GM21515 (cell line): ENCODE data around the gene MITF.
A peak's percentile ranks its signal among the peaks of the same experiment; 100 is the strongest.

Experiments
- ATAC-seq: cut with Tn5 transposase; IDR thresholded peaks from one replicate; pipeline ENCODE4 v1.9.1; 2021; ENCODE audit not compliant: unreplicated experiment

MITF gene

DNA sequence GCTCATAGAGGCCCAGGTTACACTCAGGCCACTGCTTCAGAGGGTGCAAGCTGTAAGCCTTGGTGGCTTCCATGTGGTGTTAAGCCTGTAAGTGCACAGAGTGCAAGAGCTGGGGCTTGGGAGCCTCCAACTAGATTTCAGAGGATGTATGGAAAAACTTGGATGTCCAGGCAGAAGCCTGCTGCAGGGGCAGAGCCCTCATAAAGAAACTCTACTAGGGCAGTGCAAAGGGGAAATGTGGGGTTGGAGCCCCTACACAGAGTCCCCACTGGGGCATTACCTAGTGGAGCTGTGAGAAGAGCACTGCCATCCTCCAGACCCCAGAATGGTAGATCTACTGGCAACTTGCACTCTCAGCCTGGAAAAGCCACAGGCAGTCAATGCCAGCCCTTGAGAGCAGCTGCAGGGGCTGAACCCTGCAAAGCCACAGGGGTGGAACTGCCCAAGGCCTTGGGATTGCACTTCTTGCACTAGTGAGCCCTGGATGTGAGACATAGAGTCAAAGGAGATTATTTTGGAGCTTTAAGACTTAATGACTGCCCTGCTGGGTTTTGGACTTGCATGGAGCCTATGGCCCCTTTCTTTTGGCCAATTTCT lies 14.0 kb downstream of the MITF start:
- ATAC-seq: no peak

GRCh38 chr3:69755795-69756194 lies 16.5 kb downstream of the MITF start:
- no peak for ATAC-seq

DNA sequence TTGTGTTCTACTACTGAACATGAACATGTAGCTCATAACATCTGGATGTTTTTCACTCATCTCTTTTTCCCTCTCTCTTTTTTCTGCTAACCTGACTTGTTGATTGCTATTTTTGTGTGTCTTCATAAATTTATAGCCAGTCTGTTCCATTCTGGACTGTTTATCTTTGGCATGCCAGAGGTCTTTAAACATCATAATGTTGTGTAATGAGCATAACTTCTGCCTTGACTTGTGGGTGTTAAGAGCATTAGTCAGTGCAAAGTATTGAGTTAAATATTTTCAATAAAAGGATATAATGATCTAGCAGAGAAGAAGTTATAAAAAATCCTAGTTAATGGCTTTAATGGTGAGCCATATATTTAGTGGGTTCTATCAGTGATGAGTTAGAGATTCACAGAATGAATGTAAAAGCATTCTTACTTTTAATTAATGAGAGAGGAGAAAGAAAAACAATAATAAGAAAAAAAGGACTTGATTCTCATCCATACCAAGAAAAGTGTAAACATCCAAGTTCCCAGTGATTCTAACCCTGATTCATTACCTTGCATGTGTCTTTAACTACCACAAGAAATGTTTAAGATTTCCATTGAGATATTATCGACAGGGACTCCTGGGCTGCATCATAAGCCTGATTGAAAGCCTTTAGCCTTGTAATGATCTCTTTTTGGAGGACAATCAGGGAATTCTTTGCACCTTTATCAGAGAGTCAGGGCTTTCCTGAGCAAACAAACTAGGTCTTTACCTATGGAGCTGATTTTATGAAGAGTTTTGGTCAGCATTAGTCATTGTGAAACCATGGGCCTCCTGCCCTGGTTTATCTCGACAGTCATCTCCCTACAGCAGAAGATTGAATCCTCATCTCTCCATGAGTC lies 22.9 kb downstream of the MITF start:
- ATAC-seq: peak; percentile 77

GRCh38 chr3:69762768-69763229 lies 23.5 kb downstream of the MITF start:
- ATAC-seq: no peak

DNA sequence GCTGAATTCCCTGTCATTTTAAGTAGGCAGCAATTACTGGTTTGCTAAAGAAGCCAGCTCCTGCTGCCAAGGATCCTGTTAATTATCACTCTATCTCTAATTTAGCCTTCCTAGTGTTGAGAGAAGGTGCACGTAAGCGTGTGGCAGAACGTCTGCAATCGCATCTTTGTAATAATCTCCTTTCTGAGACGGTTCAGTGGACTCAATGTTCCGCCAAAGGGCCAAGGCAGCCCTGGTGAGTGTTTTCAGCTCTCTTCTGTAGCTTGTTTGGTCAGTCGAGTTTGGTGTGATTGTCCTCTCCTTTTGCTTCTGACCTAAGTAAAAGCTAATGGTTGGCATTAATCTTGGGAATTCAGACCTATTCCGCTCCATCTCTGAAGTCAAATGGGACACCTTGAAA lies 24.2 kb downstream of the MITF start:
- ATAC-seq: no peak

- no peak for ATAC-seq
These were observed 25.0 kb downstream of the MITF start for GRCh38 chr3:69764121-69764741.

DNA sequence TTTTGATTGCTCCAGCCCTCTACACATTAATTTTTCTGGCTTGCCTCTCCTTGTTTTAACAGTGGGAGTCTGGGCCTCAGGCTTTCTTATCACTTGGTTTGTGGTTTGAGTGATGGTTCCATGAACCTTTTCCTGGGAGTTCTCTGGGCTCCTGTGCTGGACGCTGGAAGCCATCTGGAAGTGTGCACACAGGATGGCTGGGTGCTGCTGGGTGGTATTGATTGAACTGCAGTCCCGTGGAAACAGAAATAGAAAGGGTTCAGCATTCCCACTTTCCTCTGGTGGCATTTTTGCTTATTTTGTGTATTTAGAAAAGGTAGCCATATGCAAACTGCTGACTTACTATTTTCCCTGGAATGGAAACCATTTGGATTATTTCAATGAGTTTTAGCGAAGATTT lies 25.6 kb downstream of the MITF start:
- ATAC-seq: no peak

DNA sequence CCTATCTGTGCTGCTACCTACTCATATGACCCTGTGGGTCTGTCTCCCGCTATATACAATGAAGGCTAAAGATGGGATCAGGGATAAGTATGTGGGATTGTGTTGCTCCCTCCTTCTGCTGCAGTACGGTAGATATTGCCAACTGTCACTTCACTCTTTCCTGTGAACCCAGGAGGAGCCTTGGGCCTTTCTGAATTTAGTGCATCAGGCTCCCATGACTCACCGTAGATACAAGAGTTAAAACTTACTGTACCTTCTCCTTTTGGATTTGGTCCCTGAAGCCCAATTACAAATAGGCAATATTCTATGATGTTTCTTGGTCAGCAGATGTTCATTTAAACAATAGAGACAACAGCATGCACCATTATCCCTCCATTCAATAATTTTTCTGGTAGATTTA lies 27.4 kb downstream of the MITF start:
- no peak for ATAC-seq

DNA sequence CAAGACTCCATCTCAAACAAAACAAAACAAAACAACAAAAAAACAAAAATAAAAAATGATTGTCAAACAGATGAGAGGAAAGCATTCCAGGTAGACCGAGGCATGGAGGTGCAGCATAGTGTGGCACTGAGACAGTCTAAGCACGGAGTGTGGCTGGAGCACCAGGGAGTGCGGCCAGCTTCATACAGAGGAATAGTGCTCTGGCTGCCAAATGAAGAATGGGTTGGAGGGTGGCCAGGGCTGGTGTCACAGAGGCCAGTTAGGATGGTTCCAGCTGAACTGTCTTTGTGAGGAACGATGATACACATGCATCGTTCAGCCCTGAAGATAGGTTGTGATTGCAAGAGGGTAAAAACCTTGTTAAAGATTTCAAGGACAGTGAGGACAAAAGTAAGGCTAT lies 28.3 kb downstream of the MITF start:
- no peak for ATAC-seq

DNA sequence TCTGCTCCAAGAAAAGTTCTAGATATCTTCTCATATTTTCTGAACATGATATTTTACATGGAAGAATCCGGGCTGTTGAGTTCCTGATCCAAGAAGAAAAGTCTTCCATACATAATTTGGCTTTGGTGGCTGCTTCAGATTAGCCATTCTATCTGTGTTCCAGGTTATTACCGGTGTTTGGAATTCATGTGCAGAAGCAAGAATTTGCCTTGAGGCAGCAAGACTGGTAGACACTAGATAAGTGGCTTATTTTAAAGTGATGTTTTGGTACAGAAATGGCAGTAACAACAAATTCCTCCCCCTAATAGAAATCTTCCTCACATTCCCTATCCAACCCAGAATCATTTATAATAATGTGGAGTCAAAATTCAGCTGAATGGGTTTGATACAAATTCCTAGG lies 29.2 kb downstream of the MITF start:
- ATAC-seq: no peak

- no peak for ATAC-seq
These were observed 31.0 kb downstream of the MITF start for GRCh38 chr3:69770219-69770618.

GRCh38 chr3:69770976-69771634 lies 31.8 kb downstream of the MITF start:
- ATAC-seq: no peak

DNA sequence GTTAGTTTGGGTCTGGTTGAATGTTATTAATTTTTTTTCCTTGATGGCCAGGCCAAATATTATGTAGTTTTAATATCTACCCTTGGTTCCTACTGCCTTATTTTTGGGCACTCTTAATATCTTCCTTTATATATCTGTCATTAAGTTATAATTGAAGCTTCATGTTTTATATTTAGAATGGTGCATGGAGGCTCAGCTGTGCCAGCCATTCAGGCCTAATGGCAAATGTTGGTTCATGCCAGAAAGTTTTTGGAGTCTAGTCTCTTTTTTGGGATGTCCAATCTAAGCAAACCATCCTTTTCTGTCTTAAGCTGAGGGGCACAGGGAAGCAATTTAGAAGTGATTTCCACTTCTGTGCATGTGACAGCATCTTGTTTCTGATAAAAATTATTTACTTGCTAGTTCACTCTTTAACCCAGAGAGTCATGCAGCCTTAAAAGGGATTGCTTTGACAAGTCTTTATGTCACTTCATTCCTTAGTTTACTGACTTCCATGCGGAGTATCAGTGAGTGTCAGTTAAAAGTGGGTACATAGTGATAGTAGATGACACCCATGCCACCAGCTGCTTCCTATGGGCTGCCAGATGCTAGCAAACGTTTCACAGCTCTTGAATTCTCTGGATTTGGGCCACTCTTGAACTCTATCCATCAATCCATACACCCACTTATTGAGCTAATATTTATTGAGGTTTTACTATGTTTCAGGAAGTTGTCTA lies 33.0 kb downstream of the MITF start:
- ATAC-seq: no peak

DNA sequence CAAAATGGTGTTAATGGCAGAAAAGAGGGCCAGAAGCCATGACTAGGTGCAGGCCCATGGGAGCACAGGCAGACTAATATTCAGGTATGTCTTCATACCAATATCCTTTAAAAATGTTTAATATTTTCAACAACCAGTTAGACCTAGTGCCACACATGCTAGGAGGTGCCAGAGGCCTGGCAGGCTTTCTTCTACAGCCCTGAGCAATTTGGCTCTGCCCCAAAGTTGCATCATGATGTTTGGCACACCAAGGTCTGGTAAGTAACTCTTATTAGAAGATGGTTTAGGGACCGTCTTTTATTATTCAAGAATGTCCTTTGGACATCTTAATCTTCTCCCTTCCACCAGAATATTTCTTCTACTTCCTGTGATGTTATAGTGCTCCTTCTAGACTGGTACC lies 34.8 kb downstream of the MITF start:
- ATAC-seq: no peak

DNA sequence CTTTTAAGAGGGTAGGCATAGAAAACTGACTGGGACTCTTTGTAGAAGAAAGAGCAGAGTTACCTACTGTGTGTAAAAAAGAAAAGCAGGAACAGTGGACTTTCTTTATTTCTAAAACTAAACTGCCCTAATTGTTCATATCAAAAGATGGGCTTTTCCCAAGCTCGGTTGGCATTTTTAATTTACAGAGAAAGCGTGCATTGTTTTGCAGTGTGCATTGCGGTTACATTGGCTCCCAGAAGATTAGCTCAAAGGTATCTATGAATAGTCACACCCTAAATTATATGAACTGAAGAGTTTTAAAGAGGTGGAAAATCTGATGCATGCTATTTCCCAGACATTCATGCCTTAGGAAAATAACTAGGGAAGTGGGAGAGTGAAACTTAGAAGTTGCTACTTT lies 36.5 kb downstream of the MITF start:
- ATAC-seq: no peak

DNA sequence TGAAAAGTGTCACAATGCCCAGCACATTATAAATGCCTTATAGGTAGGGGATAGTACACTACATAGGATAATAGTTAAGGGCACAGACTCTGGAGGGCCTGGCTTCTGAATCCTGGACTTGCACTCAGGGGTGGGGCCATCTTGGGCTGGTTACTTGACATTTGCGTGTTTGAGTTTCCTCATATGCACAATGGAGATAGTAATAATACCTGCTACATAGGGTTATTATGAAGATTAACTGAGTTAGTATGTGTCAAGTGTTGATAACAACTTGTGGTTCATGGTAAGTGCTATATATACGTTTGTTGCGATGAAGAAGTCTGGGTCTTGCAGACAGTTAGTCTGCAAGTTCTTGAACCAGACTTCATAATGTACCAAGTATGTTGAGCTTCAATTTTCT lies 37.0 kb downstream of the MITF start:
- ATAC-seq: no peak

DNA sequence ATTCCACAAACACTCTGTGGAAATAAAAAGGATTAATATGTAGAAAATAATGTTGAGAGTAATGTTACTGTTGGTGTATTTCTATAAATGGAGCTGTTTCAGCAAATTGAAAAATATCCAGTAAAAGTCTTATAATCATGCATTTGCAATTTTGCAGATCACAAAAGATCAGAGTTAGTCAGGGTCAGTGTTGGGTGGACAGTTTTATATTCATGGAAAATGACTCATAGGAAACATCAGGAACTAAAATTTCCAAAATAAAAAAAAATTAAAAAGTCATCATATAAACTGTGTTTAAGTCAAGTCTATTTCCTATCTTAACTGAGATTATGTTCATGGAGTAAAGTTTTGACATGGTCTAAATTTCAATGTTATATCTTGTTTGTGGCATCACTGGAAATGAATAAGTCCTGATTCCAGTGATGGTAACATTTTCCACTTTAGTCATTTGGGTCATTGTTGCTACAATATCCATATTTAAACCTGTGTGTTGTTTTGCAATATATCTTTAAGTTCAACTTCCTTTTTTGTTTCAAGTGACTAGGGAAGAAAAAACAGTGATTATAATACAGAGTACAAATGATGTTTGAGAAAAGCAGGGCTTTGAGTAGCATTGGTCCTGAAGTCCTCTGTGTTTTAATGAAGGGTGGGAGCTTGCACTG lies 37.8 kb downstream of the MITF start:
- ATAC-seq: no peak

DNA sequence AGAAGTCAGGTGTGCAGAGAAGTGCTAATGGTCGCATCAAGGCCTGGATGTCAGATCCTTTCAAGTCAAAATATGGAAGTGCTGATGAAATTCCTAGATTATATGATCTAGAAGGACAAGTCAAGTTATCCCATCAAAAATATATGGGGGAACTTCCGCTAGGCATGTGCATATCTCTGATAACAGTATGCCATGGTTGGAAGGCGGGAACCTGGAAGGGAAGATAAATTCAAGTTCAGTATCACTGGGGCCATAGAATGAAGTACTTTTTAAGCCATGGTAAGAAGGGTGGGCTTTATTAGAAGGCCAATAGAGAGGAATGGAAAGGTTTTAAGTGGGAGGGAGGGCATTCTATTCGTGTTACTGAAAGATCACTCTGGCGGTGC lies 38.3 kb downstream of the MITF start:
- ATAC-seq: no peak

- no peak for ATAC-seq
These were observed 42.3 kb downstream of the MITF start for GRCh38 chr3:69781593-69781992.

DNA sequence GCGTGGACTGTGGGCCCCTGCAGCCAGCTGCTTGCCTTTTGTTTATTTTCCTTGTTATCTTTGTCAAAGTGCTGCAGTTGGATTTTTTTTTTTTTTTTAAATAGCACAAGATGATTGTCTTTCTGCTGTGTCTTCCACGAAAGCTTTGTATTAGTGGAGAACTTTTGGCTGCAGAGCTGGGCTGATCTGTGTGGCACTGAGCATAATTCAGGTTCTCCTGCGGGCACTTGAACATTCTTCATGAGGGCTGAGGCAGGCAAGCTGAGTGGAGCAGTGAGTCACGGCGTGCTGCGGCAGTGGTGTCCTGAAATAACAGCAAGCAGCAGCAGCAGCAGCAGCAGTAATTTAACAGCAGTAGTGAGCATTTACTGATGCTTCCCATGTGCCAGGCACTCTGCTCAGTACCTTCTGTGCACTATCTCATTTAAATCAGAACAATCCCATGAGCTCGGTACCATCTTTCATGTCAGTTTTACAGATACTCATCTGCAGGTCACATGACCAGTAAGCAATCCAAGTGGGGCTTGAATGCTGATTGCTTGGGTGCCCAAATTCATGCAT lies 45.8 kb downstream of the MITF start:
- no peak for ATAC-seq
